Midbrain (tissue), 1 donor: Measurements from ENCODE around the gene OIT3.

ENCODE experiments used
- DNase-seq: peaks from one replicate; lab custom pipeline; 2025; lab: John Stamatoyannopoulos, UW

OIT3 gene

GRCh38 chr10:72893136-72893798, at the start of gene OIT3:
TSS of gene OIT3 (plus strand) at chr10:72893739. CDS start at chr10:72893799, 60 bp downstream.
- DNase-seq: no peak

- no peak for DNase-seq
These were observed 47.3 kb upstream of the OIT3 start for GRCh38 chr10:72846238-72846637.

- DNase-seq: no peak
These were observed 45.9 kb upstream of the OIT3 start for GRCh38 chr10:72847681-72848080.

- no peak for DNase-seq
These were observed 42.7 kb upstream of the OIT3 start for GRCh38 chr10:72850861-72851260.

- no peak for DNase-seq
These were observed 42.0 kb upstream of the OIT3 start for GRCh38 chr10:72851509-72851908.

- no peak for DNase-seq
These were observed 41.0 kb upstream of the OIT3 start for GRCh38 chr10:72852508-72852907.

GRCh38 chr10:72855129-72855528, 38.4 kb upstream of the OIT3 start:
- DNase-seq: no peak

- DNase-seq: no peak
These were observed 37.7 kb upstream of the OIT3 start for GRCh38 chr10:72855790-72856189.

- DNase-seq: no peak
These were observed 35.5 kb upstream of the OIT3 start for GRCh38 chr10:72858067-72858466.

GRCh38 chr10:72862957-72863356, 30.6 kb upstream of the OIT3 start:
- no peak for DNase-seq

GRCh38 chr10:72875250-72876055, 18.1 kb upstream of the OIT3 start:
- DNase-seq: no peak

GRCh38 chr10:72879245-72879644, 14.3 kb upstream of the OIT3 start:
- DNase-seq: no peak

- no peak for DNase-seq
These were observed 12.2 kb upstream of the OIT3 start for GRCh38 chr10:72881291-72881690.

GRCh38 chr10:72883861-72884260, 9.7 kb upstream of the OIT3 start:
- no peak for DNase-seq

- DNase-seq: no peak
These were observed 7.6 kb upstream of the OIT3 start for GRCh38 chr10:72885953-72886352.

GRCh38 chr10:72886621-72887020, 6.9 kb upstream of the OIT3 start:
- no peak for DNase-seq

- DNase-seq: no peak
These were observed 6.5 kb upstream of the OIT3 start for GRCh38 chr10:72887043-72887442.

GRCh38 chr10:72888151-72888638, 5.3 kb upstream of the OIT3 start:
- no peak for DNase-seq

- no peak for DNase-seq
These were observed 4.1 kb upstream of the OIT3 start for GRCh38 chr10:72889391-72889831.

GRCh38 chr10:72890086-72890485, 3.5 kb upstream of the OIT3 start:
- no peak for DNase-seq

- DNase-seq: no peak
These were observed 1.8 kb downstream of the OIT3 start for GRCh38 chr10:72895236-72895850.

GRCh38 chr10:72898616-72899015, 5.1 kb downstream of the OIT3 start:
- no peak for DNase-seq

GRCh38 chr10:72899545-72899944, 6.0 kb downstream of the OIT3 start:
- DNase-seq: no peak
